ENCODE measurements around the gene ASB13.

ASB13 gene

DNA sequence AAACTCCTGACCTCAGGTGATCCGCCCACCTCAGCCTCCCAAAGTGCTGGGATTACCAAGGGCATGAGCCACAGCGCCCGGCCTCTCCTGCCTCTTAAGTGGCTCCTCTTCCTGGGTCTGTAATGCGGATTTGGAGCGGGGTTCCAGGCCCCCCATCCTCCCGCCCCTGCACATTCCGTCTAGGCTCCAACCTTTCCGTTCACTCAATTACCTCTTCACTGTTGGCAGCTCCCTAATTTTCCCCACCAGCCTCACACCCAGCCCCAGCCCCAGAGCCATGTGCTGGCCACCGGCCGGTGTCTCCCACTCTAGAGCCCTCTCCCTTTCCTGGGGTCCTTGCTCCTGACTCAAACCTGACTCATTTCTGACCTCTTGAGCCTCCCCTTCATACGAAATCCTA lies 16.6 kb downstream of the ASB13 start:
- DNase-seq, result no peak
- no peak overlapping the region for H3K27ac ChIP-seq (ENCODE audit: low read length)
- TF ChIP-seq, protein P1, sequence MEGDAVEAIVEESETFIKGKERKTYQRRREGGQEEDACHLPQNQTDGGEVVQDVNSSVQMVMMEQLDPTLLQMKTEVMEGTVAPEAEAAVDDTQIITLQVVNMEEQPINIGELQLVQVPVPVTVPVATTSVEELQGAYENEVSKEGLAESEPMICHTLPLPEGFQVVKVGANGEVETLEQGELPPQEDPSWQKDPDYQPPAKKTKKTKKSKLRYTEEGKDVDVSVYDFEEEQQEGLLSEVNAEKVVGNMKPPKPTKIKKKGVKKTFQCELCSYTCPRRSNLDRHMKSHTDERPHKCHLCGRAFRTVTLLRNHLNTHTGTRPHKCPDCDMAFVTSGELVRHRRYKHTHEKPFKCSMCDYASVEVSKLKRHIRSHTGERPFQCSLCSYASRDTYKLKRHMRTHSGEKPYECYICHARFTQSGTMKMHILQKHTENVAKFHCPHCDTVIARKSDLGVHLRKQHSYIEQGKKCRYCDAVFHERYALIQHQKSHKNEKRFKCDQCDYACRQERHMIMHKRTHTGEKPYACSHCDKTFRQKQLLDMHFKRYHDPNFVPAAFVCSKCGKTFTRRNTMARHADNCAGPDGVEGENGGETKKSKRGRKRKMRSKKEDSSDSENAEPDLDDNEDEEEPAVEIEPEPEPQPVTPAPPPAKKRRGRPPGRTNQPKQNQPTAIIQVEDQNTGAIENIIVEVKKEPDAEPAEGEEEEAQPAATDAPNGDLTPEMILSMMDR (IDR thresholded peaks at IDR 0.05; ENCODE audit: low read length), result no peak
- no peak for TF ChIP-seq EZH2 (optimal IDR thresholded peaks at IDR 0.05; ENCODE audit: low read depth, low read length)
- no peak overlapping the region for H3K9ac ChIP-seq (ENCODE audit: low read length)
- peaks cover 3% of the 10 kb centered on the region; the same call in 1 of the 2 replicates for H3F3A ChIP-seq (ENCODE audit: insufficient read depth, low read length)
- H3K4me1 ChIP-seq (ENCODE audit: low read length), result peaks cover 5% of the 10 kb centered on the region
- no peaks in the 10 kb centered on the region for H3K27me3 ChIP-seq (replicated peaks; ENCODE audit: insufficient read depth, low read length)
- H3K4me3 ChIP-seq (ENCODE audit: low read length), result no peak overlapping the region
- no peaks in the 10 kb centered on the region for H4K20me1 ChIP-seq (ENCODE audit: insufficient read depth, low read length)
- no peak overlapping the region for H3K4me2 ChIP-seq (ENCODE audit: low read depth, low read length)
- no peaks in the 10 kb centered on the region for H3K9me2 ChIP-seq (replicated peaks; ENCODE audit: insufficient read depth, low read length)
- H3K36me3 ChIP-seq (replicated peaks; ENCODE audit: insufficient read depth, low read length), result no peaks in the 10 kb centered on the region
- no peaks in the 10 kb centered on the region for H3K79me2 ChIP-seq (ENCODE audit: low read length)
- no peaks in the 10 kb centered on the region for H3K9me3 ChIP-seq (replicated peaks; ENCODE audit: insufficient read depth, low read length)
- H2AFZ ChIP-seq (ENCODE audit: low read length), result no peak overlapping the region

DNA sequence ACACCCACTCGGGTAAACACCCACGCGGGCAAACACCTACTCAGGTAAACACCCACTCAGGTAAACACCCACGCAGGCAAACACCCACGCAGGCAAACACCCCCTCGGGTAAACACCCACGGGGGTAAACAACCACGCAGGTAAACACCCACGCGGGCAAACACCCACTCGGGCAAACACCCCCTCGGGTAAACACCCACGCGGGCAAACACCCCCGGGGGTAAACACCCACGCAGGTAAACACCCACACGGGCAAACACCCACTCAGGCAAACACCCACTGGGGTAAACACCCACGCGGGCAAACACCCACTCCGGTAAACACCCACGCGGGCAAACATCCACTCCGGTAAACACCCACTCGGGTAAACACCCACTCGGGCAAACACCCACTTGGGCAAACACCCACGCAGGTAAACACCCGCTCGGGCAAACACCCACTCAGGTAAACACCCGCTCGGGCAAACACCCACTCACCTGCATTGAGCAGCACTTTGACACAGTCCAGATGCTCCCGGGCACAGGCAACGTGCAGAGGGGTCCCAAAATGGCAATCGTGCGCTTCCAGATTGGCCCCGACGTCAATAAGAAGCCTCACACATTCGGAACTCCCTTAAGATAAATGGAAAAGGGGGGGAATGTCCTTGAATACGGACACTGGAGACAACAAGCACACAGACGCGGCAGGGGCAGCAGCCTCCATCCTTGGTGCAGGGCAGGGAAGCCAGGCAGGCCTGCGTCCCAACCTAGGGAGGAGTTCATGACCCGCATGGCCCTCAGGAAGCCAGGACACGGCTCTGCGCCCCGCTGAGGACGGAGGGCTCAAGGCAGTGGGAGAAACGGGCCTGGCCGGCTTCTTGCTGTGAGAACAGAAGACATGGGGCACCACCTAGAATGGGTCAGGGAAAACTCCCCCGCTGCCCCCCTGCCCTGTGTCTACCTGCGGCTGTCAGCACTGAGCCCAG lies 17.6 kb downstream of the ASB13 start:
- H3K4me2 ChIP-seq (ENCODE audit: low read depth, low read length), result no peak overlapping the region
- DNase-seq, result no peak
- no peaks in the 10 kb centered on the region for H4K20me1 ChIP-seq (ENCODE audit: insufficient read depth, low read length)
- no peak overlapping the region for H3K9ac ChIP-seq (ENCODE audit: low read length)
- no peaks in the 10 kb centered on the region for H3K79me2 ChIP-seq (ENCODE audit: low read length)
- H3K9me2 ChIP-seq (replicated peaks; ENCODE audit: insufficient read depth, low read length), result no peaks in the 10 kb centered on the region
- H3K27ac ChIP-seq (ENCODE audit: low read length), result no peak overlapping the region
- H3K9me3 ChIP-seq (replicated peaks; ENCODE audit: insufficient read depth, low read length), result no peaks in the 10 kb centered on the region
- H3K4me1 ChIP-seq (ENCODE audit: low read length), result no peaks in the 10 kb centered on the region
- H3K4me3 ChIP-seq (ENCODE audit: low read length), result no peak overlapping the region
- H3K36me3 ChIP-seq (replicated peaks; ENCODE audit: insufficient read depth, low read length), result no peaks in the 10 kb centered on the region
- no peak for TF ChIP-seq EZH2phosphoT487 (IDR thresholded peaks at IDR 0.05; ENCODE audit: low read length)
- TF ChIP-seq, protein P1 (IDR thresholded peaks at IDR 0.05; ENCODE audit: low read length), result no peak
- TF ChIP-seq EZH2 (optimal IDR thresholded peaks at IDR 0.05; ENCODE audit: low read depth, low read length), result no peak
- H3K27me3 ChIP-seq (replicated peaks; ENCODE audit: insufficient read depth, low read length), result no peaks in the 10 kb centered on the region
- H2AFZ ChIP-seq (ENCODE audit: low read length), result no peak overlapping the region
- H3F3A ChIP-seq (ENCODE audit: insufficient read depth, low read length), result no peaks in the 10 kb centered on the region

DNA sequence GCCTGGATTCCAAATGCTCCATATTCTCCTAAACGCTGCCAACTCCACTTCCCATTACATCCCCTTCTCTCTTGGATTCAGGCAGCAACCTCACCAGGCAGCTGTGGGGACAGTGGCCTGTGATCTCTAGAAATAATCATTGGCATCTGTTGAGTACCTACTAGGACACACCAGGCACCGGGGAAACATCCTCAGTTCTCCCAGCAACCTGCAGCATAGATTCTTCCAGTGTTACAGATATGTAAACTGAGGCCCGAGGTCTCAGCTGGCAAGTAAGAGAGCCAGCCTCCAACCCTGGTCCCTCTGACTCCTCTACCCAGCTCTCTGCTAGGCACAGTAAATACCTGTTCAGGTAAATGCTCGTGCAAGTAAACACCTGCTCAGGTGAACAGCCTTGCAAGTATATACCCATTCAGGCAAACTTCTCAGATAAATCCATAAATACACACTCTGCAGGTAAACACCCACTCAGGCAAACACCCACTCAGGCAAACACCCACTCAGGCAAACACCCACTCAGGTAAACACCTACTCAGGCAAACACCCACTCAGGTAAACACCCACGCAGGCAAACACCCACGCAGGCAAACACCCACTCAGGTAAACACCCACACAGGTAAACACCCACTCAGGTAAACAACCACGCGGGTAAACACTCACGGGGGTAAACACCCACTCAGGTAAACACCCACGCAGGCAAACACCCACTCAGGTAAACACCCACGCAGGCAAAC lies 18.7 kb downstream of the ASB13 start:
- Histone ChIP-seq H4K20me1 (ENCODE audit: insufficient read depth, low read length) (no peaks in the 10 kb centered on the region), H3K9me2 (replicated peaks; ENCODE audit: insufficient read depth, low read length) (no peaks in the 10 kb centered on the region), H3K9me3 (replicated peaks; ENCODE audit: insufficient read depth, low read length) (no peaks in the 10 kb centered on the region), H3K4me3 (ENCODE audit: low read length) (no peak overlapping the region), H3K27ac (ENCODE audit: low read length) (no peak overlapping the region), H3K79me2 (ENCODE audit: low read length) (no peaks in the 10 kb centered on the region), H2AFZ (ENCODE audit: low read length) (no peak overlapping the region), H3K27me3 (replicated peaks; ENCODE audit: insufficient read depth, low read length) (no peaks in the 10 kb centered on the region), H3F3A (ENCODE audit: insufficient read depth, low read length) (no peaks in the 10 kb centered on the region), H3K9ac (ENCODE audit: low read length) (no peak overlapping the region), H3K4me1 (ENCODE audit: low read length) (no peaks in the 10 kb centered on the region), H3K36me3 (replicated peaks; ENCODE audit: insufficient read depth, low read length) (no peaks in the 10 kb centered on the region), H3K4me2 (ENCODE audit: low read depth, low read length) (no peak overlapping the region)
- no peak for DNase-seq
- TF ChIP-seq EZH2 (optimal IDR thresholded peaks at IDR 0.05; ENCODE audit: low read depth, low read length) (no peak), EZH2phosphoT487 (IDR thresholded peaks at IDR 0.05; ENCODE audit: low read length) (no peak)
- TF ChIP-seq, protein P1 (IDR thresholded peaks at IDR 0.05; ENCODE audit: low read length), result no peak
